ENCODE data around the gene GLI3.

GLI3 gene

GRCh38 chr7:42102301-42102700, 134.7 kb downstream of the GLI3 start:
- no peak overlapping the region for H3K4me3 Mint-ChIP-seq
- TF ChIP-seq, protein P1, sequence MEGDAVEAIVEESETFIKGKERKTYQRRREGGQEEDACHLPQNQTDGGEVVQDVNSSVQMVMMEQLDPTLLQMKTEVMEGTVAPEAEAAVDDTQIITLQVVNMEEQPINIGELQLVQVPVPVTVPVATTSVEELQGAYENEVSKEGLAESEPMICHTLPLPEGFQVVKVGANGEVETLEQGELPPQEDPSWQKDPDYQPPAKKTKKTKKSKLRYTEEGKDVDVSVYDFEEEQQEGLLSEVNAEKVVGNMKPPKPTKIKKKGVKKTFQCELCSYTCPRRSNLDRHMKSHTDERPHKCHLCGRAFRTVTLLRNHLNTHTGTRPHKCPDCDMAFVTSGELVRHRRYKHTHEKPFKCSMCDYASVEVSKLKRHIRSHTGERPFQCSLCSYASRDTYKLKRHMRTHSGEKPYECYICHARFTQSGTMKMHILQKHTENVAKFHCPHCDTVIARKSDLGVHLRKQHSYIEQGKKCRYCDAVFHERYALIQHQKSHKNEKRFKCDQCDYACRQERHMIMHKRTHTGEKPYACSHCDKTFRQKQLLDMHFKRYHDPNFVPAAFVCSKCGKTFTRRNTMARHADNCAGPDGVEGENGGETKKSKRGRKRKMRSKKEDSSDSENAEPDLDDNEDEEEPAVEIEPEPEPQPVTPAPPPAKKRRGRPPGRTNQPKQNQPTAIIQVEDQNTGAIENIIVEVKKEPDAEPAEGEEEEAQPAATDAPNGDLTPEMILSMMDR (IDR thresholded peaks at IDR 0.05) = no peak
- H3K9me3 Mint-ChIP-seq = no peaks in the 10 kb centered on the region
- H3K4me1 Mint-ChIP-seq = peaks cover 77% of the 10 kb centered on the region
- peak overlapping the region; percentile 93 for H3K27ac Mint-ChIP-seq
- peaks cover 3% of the 10 kb centered on the region for H3K27me3 Mint-ChIP-seq (ENCODE audit: low read depth, poor library complexity)
- peaks cover 63% of the 10 kb centered on the region for H3K36me3 Mint-ChIP-seq (ENCODE audit: low read depth)
- DNase-seq = no peak

DNA sequence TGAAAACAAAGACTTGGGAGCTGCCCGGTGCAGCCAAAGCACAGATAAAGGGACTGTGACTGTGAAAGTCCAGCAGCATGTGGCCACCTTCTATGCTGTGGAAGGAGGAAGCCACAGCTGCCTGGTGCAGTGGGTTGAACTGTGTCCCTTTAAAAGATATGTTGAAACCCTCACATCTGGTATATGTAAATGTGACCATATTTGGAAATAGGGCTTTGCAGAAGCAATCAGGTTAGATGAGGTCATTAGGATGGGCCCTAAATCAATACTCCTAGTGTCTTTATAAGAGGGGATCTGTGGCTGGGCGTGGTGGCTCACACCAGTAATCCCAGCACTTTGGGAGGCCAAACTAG, 136.9 kb downstream of the GLI3 start:
- peaks cover 77% of the 10 kb centered on the region for H3K4me1 Mint-ChIP-seq
- DNase-seq = no peak
- peaks cover 3% of the 10 kb centered on the region for H3K27me3 Mint-ChIP-seq (ENCODE audit: low read depth, poor library complexity)
- H3K9me3 Mint-ChIP-seq = no peaks in the 10 kb centered on the region
- TF ChIP-seq, protein P1 (IDR thresholded peaks at IDR 0.05) = no peak
- no peak overlapping the region for H3K4me3 Mint-ChIP-seq
- peak overlapping the region; percentile 94 for H3K27ac Mint-ChIP-seq
- H3K36me3 Mint-ChIP-seq (ENCODE audit: low read depth) = peaks cover 63% of the 10 kb centered on the region

DNA sequence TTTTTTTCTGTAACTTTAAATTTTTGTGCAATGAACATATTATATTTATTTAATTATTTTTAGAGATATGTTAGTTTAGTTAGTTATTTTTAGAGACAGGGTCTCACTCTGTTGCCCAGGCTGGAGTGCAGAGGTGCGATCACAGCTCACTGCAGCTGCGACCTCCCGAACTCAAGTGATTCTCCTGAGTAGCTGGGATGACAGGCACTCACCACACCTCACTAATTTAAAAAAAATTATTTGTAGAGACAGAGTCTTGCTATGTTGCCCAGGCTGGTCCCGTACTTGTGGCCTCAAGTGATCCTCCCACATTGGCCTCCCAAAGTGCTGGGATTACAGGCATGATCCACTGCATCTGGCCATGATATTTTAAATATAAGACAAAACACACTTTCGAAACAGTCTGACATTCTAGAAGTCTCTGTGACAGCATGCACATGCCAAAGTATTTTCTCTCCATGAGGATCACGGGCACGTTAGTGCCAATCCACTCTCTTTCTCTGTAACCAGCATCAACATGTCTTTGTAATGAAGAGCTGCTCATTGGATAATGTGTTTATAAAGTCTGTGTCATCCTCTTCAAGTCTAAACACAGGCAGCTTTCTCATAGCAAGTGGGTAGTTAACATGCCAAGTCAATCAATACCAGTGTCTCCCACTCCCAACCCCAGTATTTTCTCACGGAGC, 137.4 kb downstream of the GLI3 start:
- H3K36me3 Mint-ChIP-seq (ENCODE audit: low read depth) = peaks cover 65% of the 10 kb centered on the region
- no peaks in the 10 kb centered on the region for H3K9me3 Mint-ChIP-seq
- TF ChIP-seq, protein P1 (IDR thresholded peaks at IDR 0.05) = no peak
- no peak overlapping the region for H3K4me3 Mint-ChIP-seq
- H3K4me1 Mint-ChIP-seq = peaks cover 78% of the 10 kb centered on the region
- DNase-seq = no peak
- peaks cover 3% of the 10 kb centered on the region for H3K27me3 Mint-ChIP-seq (ENCODE audit: low read depth, poor library complexity)
- peak overlapping the region; percentile 71 for H3K27ac Mint-ChIP-seq

GRCh38 chr7:42099066-42099465, 137.9 kb downstream of the GLI3 start:
- DNase-seq = no peak
- peaks cover 3% of the 10 kb centered on the region for H3K27me3 Mint-ChIP-seq (ENCODE audit: low read depth, poor library complexity)
- peak overlapping the region; percentile 99 for H3K27ac Mint-ChIP-seq
- H3K36me3 Mint-ChIP-seq (ENCODE audit: low read depth) = peaks cover 64% of the 10 kb centered on the region
- no peak overlapping the region for H3K4me3 Mint-ChIP-seq
- no peaks in the 10 kb centered on the region for H3K9me3 Mint-ChIP-seq
- peaks cover 75% of the 10 kb centered on the region for H3K4me1 Mint-ChIP-seq
- TF ChIP-seq, protein P1 (IDR thresholded peaks at IDR 0.05) = no peak

- Mint-ChIP-seq H3K4me3 (peak overlapping the region; percentile 47), H3K4me1 (peaks cover 70% of the 10 kb centered on the region), H3K27me3 (ENCODE audit: low read depth, poor library complexity) (peaks cover 3% of the 10 kb centered on the region), H3K36me3 (ENCODE audit: low read depth) (peaks cover 58% of the 10 kb centered on the region), H3K9me3 (no peaks in the 10 kb centered on the region), H3K27ac (peak overlapping the region; percentile 99)
- no peak for DNase-seq
- TF ChIP-seq, protein P1 (IDR thresholded peaks at IDR 0.05) = no peak
These were observed 139.3 kb downstream of the GLI3 start for GRCh38 chr7:42097752-42098151.
